GM21723 (cell line): ENCODE measurements around the gene CYP46A1.

Source experiments
- ATAC-seq: cut with Tn5 transposase; IDR thresholded peaks from one replicate; pipeline ENCODE4 v1.9.1; 2021; ENCODE audit warnings: mild to moderate bottlenecking, moderate library complexity; ENCODE audit not compliant: unreplicated experiment

CYP46A1 gene

GRCh38 chr14:99741227-99741976, 57.3 kb downstream of the CYP46A1 start:
- ATAC-seq, result no peak

- no peak for ATAC-seq
These were observed 58.0 kb downstream of the CYP46A1 start for GRCh38 chr14:99742074-99742473.

GRCh38 chr14:99742509-99743487, 58.7 kb downstream of the CYP46A1 start:
- no peak for ATAC-seq

- no peak for ATAC-seq
These were observed 60.2 kb downstream of the CYP46A1 start for GRCh38 chr14:99744199-99744872.

- no peak for ATAC-seq
These were observed 60.8 kb downstream of the CYP46A1 start for GRCh38 chr14:99744873-99745224.

- no peak for ATAC-seq
These were observed 61.3 kb downstream of the CYP46A1 start for GRCh38 chr14:99745307-99745951.

- no peak for ATAC-seq
These were observed 63.1 kb downstream of the CYP46A1 start for GRCh38 chr14:99747167-99747566.

- ATAC-seq, result no peak
These were observed 63.7 kb downstream of the CYP46A1 start for GRCh38 chr14:99747582-99748330.

GRCh38 chr14:99748529-99748928, 64.4 kb downstream of the CYP46A1 start:
- ATAC-seq, result no peak

GRCh38 chr14:99749142-99749541, 65.0 kb downstream of the CYP46A1 start:
- no peak for ATAC-seq

- ATAC-seq, result no peak
These were observed 65.9 kb downstream of the CYP46A1 start for GRCh38 chr14:99749763-99750715.

- no peak for ATAC-seq
These were observed 66.8 kb downstream of the CYP46A1 start for GRCh38 chr14:99750746-99751450.

- ATAC-seq, result no peak
These were observed 67.7 kb downstream of the CYP46A1 start for GRCh38 chr14:99751539-99752485.

GRCh38 chr14:99752486-99753121, 68.5 kb downstream of the CYP46A1 start:
- ATAC-seq, result no peak

GRCh38 chr14:99753225-99754140, 69.4 kb downstream of the CYP46A1 start:
- no peak for ATAC-seq
